ENCODE data around the gene MSI2.

The MSI2 gene

GRCh38 chr17:57629470-57629869 lies 373.1 kb downstream of the MSI2 start:
- TF ChIP-seq JUND (IDR thresholded peaks at IDR 0.05; ENCODE audit: low read depth), result no peak
- DNase-seq (ENCODE audit: low read depth in 1 of 2, low spot score in 1 of 2), result no peak
- in situ Hi-C loops (cut with HindIII; ENCODE audit: low pct_unique_long_range_greater_than_20kb, low sequenced_read_pairs), result no loop called here

- no peak for DNase-seq (ENCODE audit: low read depth in 1 of 2, low spot score in 1 of 2)
- in situ Hi-C loops (cut with HindIII; ENCODE audit: low pct_unique_long_range_greater_than_20kb, low sequenced_read_pairs), result no loop called here
- TF ChIP-seq JUND (IDR thresholded peaks at IDR 0.05; ENCODE audit: low read depth), result no peak
Observed at GRCh38 chr17:57629886-57630285, 373.6 kb downstream of the MSI2 start.

GRCh38 chr17:57630736-57631135 lies 374.4 kb downstream of the MSI2 start:
- no peak for TF ChIP-seq JUND (IDR thresholded peaks at IDR 0.05; ENCODE audit: low read depth)
- in situ Hi-C loops (cut with HindIII; ENCODE audit: low pct_unique_long_range_greater_than_20kb, low sequenced_read_pairs), result no loop called here
- no peak for DNase-seq (ENCODE audit: low read depth in 1 of 2, low spot score in 1 of 2)

- TF ChIP-seq JUND (IDR thresholded peaks at IDR 0.05; ENCODE audit: low read depth), result no peak
- in situ Hi-C loops (cut with HindIII; ENCODE audit: low pct_unique_long_range_greater_than_20kb, low sequenced_read_pairs), result no loop called here
- DNase-seq (ENCODE audit: low read depth in 1 of 2, low spot score in 1 of 2), result no peak
Observed at GRCh38 chr17:57631871-57632270, 375.5 kb downstream of the MSI2 start.

- DNase-seq (ENCODE audit: low read depth in 1 of 2, low spot score in 1 of 2), result no peak
- in situ Hi-C loops (cut with HindIII; ENCODE audit: low pct_unique_long_range_greater_than_20kb, low sequenced_read_pairs), result no loop called here
- no peak for TF ChIP-seq JUND (IDR thresholded peaks at IDR 0.05; ENCODE audit: low read depth)
Observed at GRCh38 chr17:57632294-57632693, 376.0 kb downstream of the MSI2 start.

- no peak for DNase-seq (ENCODE audit: low read depth in 1 of 2, low spot score in 1 of 2)
- in situ Hi-C loops (cut with HindIII; ENCODE audit: low pct_unique_long_range_greater_than_20kb, low sequenced_read_pairs), result no loop called here
- no peak for TF ChIP-seq JUND (IDR thresholded peaks at IDR 0.05; ENCODE audit: low read depth)
Observed at GRCh38 chr17:57633236-57633635, 376.9 kb downstream of the MSI2 start.

- DNase-seq (ENCODE audit: low read depth in 1 of 2, low spot score in 1 of 2), result no peak
- in situ Hi-C loops (cut with HindIII; ENCODE audit: low pct_unique_long_range_greater_than_20kb, low sequenced_read_pairs), result no loop called here
- TF ChIP-seq JUND (IDR thresholded peaks at IDR 0.05; ENCODE audit: low read depth), result no peak
Observed at GRCh38 chr17:57634713-57635465, 378.6 kb downstream of the MSI2 start.

- no peak for TF ChIP-seq JUND (IDR thresholded peaks at IDR 0.05; ENCODE audit: low read depth)
- DNase-seq (ENCODE audit: low read depth in 1 of 2, low spot score in 1 of 2), result no peak
- in situ Hi-C loops (cut with HindIII; ENCODE audit: low pct_unique_long_range_greater_than_20kb, low sequenced_read_pairs), result no loop called here
Observed at GRCh38 chr17:57636274-57636673, 380.0 kb downstream of the MSI2 start.

GRCh38 chr17:57636985-57637665 lies 380.8 kb downstream of the MSI2 start:
- no peak for DNase-seq (ENCODE audit: low read depth in 1 of 2, low spot score in 1 of 2)
- in situ Hi-C loops (cut with HindIII; ENCODE audit: low pct_unique_long_range_greater_than_20kb, low sequenced_read_pairs), result no loop called here
- TF ChIP-seq JUND (IDR thresholded peaks at IDR 0.05; ENCODE audit: low read depth), result no peak

GRCh38 chr17:57637666-57638010 lies 381.3 kb downstream of the MSI2 start:
- no peak for DNase-seq (ENCODE audit: low read depth in 1 of 2, low spot score in 1 of 2)
- in situ Hi-C loops (cut with HindIII; ENCODE audit: low pct_unique_long_range_greater_than_20kb, low sequenced_read_pairs), result no loop called here
- TF ChIP-seq JUND (IDR thresholded peaks at IDR 0.05; ENCODE audit: low read depth), result no peak

GRCh38 chr17:57638284-57638683 lies 382.0 kb downstream of the MSI2 start:
- TF ChIP-seq JUND (IDR thresholded peaks at IDR 0.05; ENCODE audit: low read depth), result no peak
- in situ Hi-C loops (cut with HindIII; ENCODE audit: low pct_unique_long_range_greater_than_20kb, low sequenced_read_pairs), result no loop called here
- DNase-seq (ENCODE audit: low read depth in 1 of 2, low spot score in 1 of 2), result no peak

GRCh38 chr17:57639381-57639780 lies 383.1 kb downstream of the MSI2 start:
- in situ Hi-C loops (cut with HindIII; ENCODE audit: low pct_unique_long_range_greater_than_20kb, low sequenced_read_pairs), result no loop called here
- TF ChIP-seq JUND (IDR thresholded peaks at IDR 0.05; ENCODE audit: low read depth), result no peak
- no peak for DNase-seq (ENCODE audit: low read depth in 1 of 2, low spot score in 1 of 2)

GRCh38 chr17:57640079-57640478 lies 383.8 kb downstream of the MSI2 start:
- no peak for TF ChIP-seq JUND (IDR thresholded peaks at IDR 0.05; ENCODE audit: low read depth)
- DNase-seq (ENCODE audit: low read depth in 1 of 2, low spot score in 1 of 2), result no peak
- in situ Hi-C loops (cut with HindIII; ENCODE audit: low pct_unique_long_range_greater_than_20kb, low sequenced_read_pairs), result no loop called here
